Astrocyte (in vitro differentiated cells and primary cell): Measurements from ENCODE around the gene B9D1.

Experiments
- CTCF ChIP-seq: IDR thresholded peaks from 2 replicates; pipeline ENCODE4 v1.5.1; 2011; ENCODE audit warnings: low read depth, mild to moderate bottlenecking, inconsistent platforms, low read length, moderate library complexity; ENCODE audit not compliant: insufficient read depth
- EZH2 ChIP-seq: IDR thresholded peaks from 2 replicates; pipeline ENCODE4 v1.6.1; 2012; ENCODE audit warnings: mild to moderate bottlenecking, low read length, inconsistent platforms; ENCODE audit not compliant: insufficient read depth

GRCh38 chr17:19295473-19296135 is 66.9 kb downstream of the B9D1 start:
- TF ChIP-seq CTCF (no peak), EZH2 (no peak)
